Type B pancreatic cell (in vitro differentiated cells): ENCODE measurements around the gene DNAH8. TPM values are rescaled to one million over a fixed set of nuclear protein-coding genes. Genes with fewer than 3 reads are reported as not detected.

Experiments
- DNase-seq: peaks from one replicate; pipeline ENCODE4 v3.0.0; 2021; ENCODE audit warnings: mixed read lengths; ENCODE audit not compliant: unreplicated experiment; ENCODE audit errors: extremely low spot score
- H3K27ac Mint-ChIP-seq: 2 replicates; pipeline ENCODE4 v1.8.0; 2021; ENCODE audit warnings: mild to moderate bottlenecking, mixed read lengths
- H3K27me3 Mint-ChIP-seq: 2 replicates; pipeline ENCODE4 v1.8.0; 2021; ENCODE audit warnings: mixed read lengths
- H3K36me3 Mint-ChIP-seq: 2 replicates; pipeline ENCODE4 v1.8.0; 2021; ENCODE audit warnings: mixed read lengths
- H3K4me1 Mint-ChIP-seq: one replicate; pipeline ENCODE4 v1.8.0; 2021; ENCODE audit warnings: mixed read lengths; ENCODE audit not compliant: unreplicated experiment
- H3K4me3 Mint-ChIP-seq: 2 replicates; pipeline ENCODE4 v1.8.0; 2021; ENCODE audit warnings: mild to moderate bottlenecking, mixed read lengths
- H3K9me3 Mint-ChIP-seq: 2 replicates; pipeline ENCODE4 v1.8.0; 2021; ENCODE audit warnings: mixed read lengths
- CTCF ChIP-seq: fragments of 200-600 bp; sonication (generic); conservative IDR thresholded peaks from 2 replicates; pipeline ENCODE4 v1.5.0; 2021; ENCODE audit warnings: antibody characterized with exemption, mild to moderate bottlenecking
- total RNA-seq: library from RNA; stranded (reverse); gene quantifications from 2 replicates; pipeline ENCODE4 v1.2.1, GENCODE V29; 2021; ENCODE audit warnings: low replicate concordance

Gene DNAH8
- total RNA-seq, 1 donor from 2014 or later = 0.05 TPM

GRCh38 chr6:38774929-38775707 is 60.0 kb downstream of the DNAH8 start:
- Mint-ChIP-seq H3K27me3 (peaks cover 17% of the 10 kb centered on the region), H3K36me3 (no peaks in the 10 kb centered on the region), H3K9me3 (no peaks in the 10 kb centered on the region), H3K27ac (no peak overlapping the region), H3K4me3 (no peak overlapping the region), H3K4me1 (no peaks in the 10 kb centered on the region)
- TF ChIP-seq CTCF = no peak
- no peak for DNase-seq

GRCh38 chr6:38775870-38776269 is 60.8 kb downstream of the DNAH8 start:
- Mint-ChIP-seq H3K36me3 (no peaks in the 10 kb centered on the region), H3K27me3 (peaks cover 17% of the 10 kb centered on the region), H3K4me3 (no peak overlapping the region), H3K4me1 (no peaks in the 10 kb centered on the region), H3K27ac (no peak overlapping the region), H3K9me3 (no peaks in the 10 kb centered on the region)
- DNase-seq = no peak
- TF ChIP-seq CTCF = no peak

- H3K27ac Mint-ChIP-seq = peak overlapping the region; percentile 32
- no peaks in the 10 kb centered on the region for H3K9me3 Mint-ChIP-seq
- no peaks in the 10 kb centered on the region for H3K36me3 Mint-ChIP-seq
- no peak overlapping the region for H3K4me3 Mint-ChIP-seq
- TF ChIP-seq CTCF = no peak
- peaks cover 15% of the 10 kb centered on the region for H3K27me3 Mint-ChIP-seq
- no peaks in the 10 kb centered on the region for H3K4me1 Mint-ChIP-seq
- DNase-seq = no peak
These were observed 61.4 kb downstream of the DNAH8 start for GRCh38 chr6:38776515-38776914.

- no peak overlapping the region for H3K4me3 Mint-ChIP-seq
- no peak for TF ChIP-seq CTCF
- H3K27me3 Mint-ChIP-seq = peaks cover 23% of the 10 kb centered on the region
These were observed 64.4 kb downstream of the DNAH8 start for GRCh38 chr6:38779310-38780062.

GRCh38 chr6:38782616-38783015 is 67.5 kb downstream of the DNAH8 start:
- peaks cover 20% of the 10 kb centered on the region for H3K27me3 Mint-ChIP-seq
- no peak for DNase-seq
- H3K36me3 Mint-ChIP-seq = no peaks in the 10 kb centered on the region
- H3K4me1 Mint-ChIP-seq = no peaks in the 10 kb centered on the region
- no peak overlapping the region for H3K27ac Mint-ChIP-seq
- no peaks in the 10 kb centered on the region for H3K9me3 Mint-ChIP-seq
- no peak overlapping the region for H3K4me3 Mint-ChIP-seq
- no peak for TF ChIP-seq CTCF

More at GRCh38 chr6:38779310-38780062, 64.4 kb downstream of the DNAH8 start:
- Mint-ChIP-seq H3K9me3 (no peaks in the 10 kb centered on the region), H3K4me1 (no peaks in the 10 kb centered on the region), H3K36me3 (no peaks in the 10 kb centered on the region), H3K27ac (no peak overlapping the region)
- no peak for DNase-seq
